K562 (cell line): Measurements from ENCODE around the gene SLC6A8. TPM values are rescaled to one million over a fixed set of nuclear protein-coding genes. Genes with fewer than 3 reads are reported as not detected.

ENCODE experiments used
- ATAC-seq: fragments of 200-7000 bp; cut with Tn5 transposase; 3 replicates; pipeline ENCODE4 v1.9.1; 2020; ENCODE audit warnings: moderate library complexity
- BruUV-seq: library from RNA; stranded (reverse); fragments of 400-500 nt; replicated peaks from 2 replicates; lab custom pipeline; 2021; lab: Mats Ljungman, UMichigan
- CTCF ChIA-PET: fragments of 300-600 bp; formaldehyde crosslinking; extraction: SDS; loops from one replicate; lab custom pipeline; 2021; ENCODE audit warnings: low intra/inter-chr PET ratio; lab: Yijun Ruan, JAX
- POLR2A ChIA-PET: fragments of 300-600, 350-650 bp; sonication (Branson Sonifier 250); formaldehyde crosslinking; extraction: SDS; loops from one replicate; lab custom pipeline; 2021; ENCODE audit warnings: antibody characterized with exemption, inconsistent platforms; lab: Yijun Ruan, JAX
- DNase-seq, 4 experiments: peaks; one replicate each; pipeline versions ENCODE4 v3.0.0 to v3.0.0-alpha.2; 2011 to 2018; ENCODE audit warnings: low spot score in 3 of 4, mixed read lengths in 3 of 4; ENCODE audit errors: extremely low read depth in 1 of 4
- FAIRE-seq: peaks from 2 replicates; lab custom pipeline; 2011; peaks lifted over from hg19 to GRCh38; lab: Jason Lieb, UNC
- H2AFZ ChIP-seq: 2 replicates; pipeline ENCODE4 v1.6.0; 2011; ENCODE audit warnings: low read depth, low read length, control low read depth, inconsistent platforms
- H3K27ac ChIP-seq: fragments of 200-600 bp; 3 replicates; pipeline ENCODE4 v1.8.0; 2011; ENCODE audit warnings: low read depth, mild to moderate bottlenecking, control low read depth, inconsistent platforms, low read length, moderate library complexity, mixed read lengths; ENCODE audit errors: extremely low read depth
- H3K27me3 ChIP-seq, 2 experiments: fragments of 300-600 bp in 1 of 2; 2 replicates in 1 of 2; 3 replicates in 1 of 2; pipeline versions ENCODE4 v1.6.0 to v1.8.0; 2011; ENCODE audit warnings: inconsistent platforms in 2 of 2, low read length in 2 of 2, mild to moderate bottlenecking in 1 of 2, mixed read lengths in 1 of 2, moderate library complexity in 1 of 2; ENCODE audit not compliant: control insufficient read depth in 2 of 2, insufficient read depth in 2 of 2
- H3K36me3 ChIP-seq: fragments of 300-600 bp; 3 replicates; pipeline ENCODE4 v1.8.0; 2011; ENCODE audit warnings: mild to moderate bottlenecking, low read length, inconsistent platforms; ENCODE audit not compliant: control insufficient read depth, insufficient read depth
- H3K4me1 ChIP-seq, 2 experiments: fragments of 200-600 bp in 1 of 2; replicated peaks in 1 of 2; 2 replicates in 1 of 2; 3 replicates in 1 of 2; pipeline versions ENCODE4 v1.5.1 to v1.8.0; 2011; ENCODE audit warnings: inconsistent platforms in 2 of 2, low read length in 2 of 2, mild to moderate bottlenecking in 1 of 2, mixed read lengths in 1 of 2, moderate library complexity in 1 of 2; ENCODE audit not compliant: control insufficient read depth in 2 of 2, insufficient read depth in 2 of 2
- H3K4me2 ChIP-seq: 2 replicates; pipeline ENCODE4 v1.6.1; 2011; ENCODE audit warnings: low read length, control low read depth, inconsistent platforms, mixed read lengths; ENCODE audit not compliant: insufficient read depth
- H3K4me3 ChIP-seq: fragments of 200-600 bp; sonication (generic), shearing (Covaris generic); 2 replicates; pipeline ENCODE4 v1.5.1; 2016; ENCODE audit warnings: control low read depth, inconsistent platforms
- H3K79me2 ChIP-seq: fragments of 200-600 bp; 3 replicates; pipeline ENCODE4 v1.8.0; 2011; ENCODE audit warnings: low read length, inconsistent platforms; ENCODE audit not compliant: control insufficient read depth, insufficient read depth
- H3K9ac ChIP-seq, 2 experiments: 2 replicates each; pipeline versions ENCODE4 v1.6.0 to v1.6.1; 2011; ENCODE audit warnings: low read depth in 2 of 2, low read length in 2 of 2, control low read depth in 1 of 2, inconsistent platforms in 1 of 2, mild to moderate bottlenecking in 1 of 2, mixed read lengths in 1 of 2; ENCODE audit not compliant: insufficient read depth in 1 of 2
- H3K9me1 ChIP-seq: one replicate; pipeline ENCODE4 v1.6.0; 2011; ENCODE audit warnings: inconsistent platforms, mild to moderate bottlenecking, low read length, moderate library complexity; ENCODE audit not compliant: control insufficient read depth, insufficient read depth
- H3K9me3 ChIP-seq: replicated peaks from 2 replicates; pipeline ENCODE4 v1.5.1; 2011; ENCODE audit warnings: low read depth, low read length, inconsistent platforms; ENCODE audit not compliant: control insufficient read depth, insufficient read depth
- H4K20me1 ChIP-seq: replicated peaks from 2 replicates; pipeline ENCODE4 v1.6.1; 2011; ENCODE audit warnings: low read length, inconsistent platforms, mixed read lengths; ENCODE audit not compliant: control insufficient read depth, insufficient read depth
- BDP1 ChIP-seq: IDR thresholded peaks from 3 replicates; pipeline ENCODE4 v1.6.1; 2011; ENCODE audit not compliant: insufficient read length, insufficient read depth
- BHLHE40 ChIP-seq: IDR thresholded peaks from 2 replicates; pipeline ENCODE4 v1.6.1; 2011; ENCODE audit warnings: low read length, improper control_type of control experiment
- BRCA1 ChIP-seq, 2 experiments: fragments of 450-650 bp in 1 of 2; sonication (generic) in 1 of 2; formaldehyde crosslinking in 1 of 2; IDR thresholded peaks; 2 replicates each; pipeline versions ENCODE4 v1.5.0 to v1.6.1; 2017 to 2020; ENCODE audit warnings: mild to moderate bottlenecking in 1 of 2, missing genetic modification reagents in 1 of 2
- GABPB1 ChIP-seq: sonication (generic); formaldehyde crosslinking; IDR thresholded peaks from 2 replicates; pipeline ENCODE4 v1.8.0; 2022; ENCODE audit warnings: mild to moderate bottlenecking, missing genetic modification reagents
- HDAC1 ChIP-seq, 2 experiments: fragments of 450-650 bp; IDR thresholded peaks; 2 replicates each; pipeline ENCODE4 v1.6.1; 2016 to 2017; ENCODE audit warnings: inconsistent platforms in 1 of 2, mild to moderate bottlenecking in 1 of 2, moderate library complexity in 1 of 2
- NR4A1 ChIP-seq, 2 experiments: fragments of 250-450 bp in 1 of 2; fragments of 450-650 bp in 1 of 2; sonication (Bioruptor Pico) in 1 of 2; IDR thresholded peaks; 2 replicates each; pipeline versions ENCODE4 v1.4.0 to v1.6.1; 2016 to 2020; ENCODE audit warnings: mild to moderate bottlenecking in 2 of 2, missing compliant biosample characterization in 1 of 2, missing genetic modification characterization in 1 of 2, moderate library complexity in 1 of 2
- RREB1 ChIP-seq: fragments of 250-450 bp; sonication (Bioruptor Pico); IDR thresholded peaks from 2 replicates; pipeline ENCODE4 v1.4.0; 2020
- RUNX1 ChIP-seq: sonication (generic); IDR thresholded peaks from 2 replicates; pipeline ENCODE4 v1.6.1; 2016; ENCODE audit warnings: antibody characterized with exemption, low read depth
- SIN3A ChIP-seq, 2 experiments: fragments of 150-350 bp in 1 of 2; IDR thresholded peaks; 2 replicates each; pipeline ENCODE4 v1.6.1; 2011 to 2016; ENCODE audit warnings: borderline replicate concordance in 2 of 2, low read depth in 2 of 2, low read length in 2 of 2, mild to moderate bottlenecking in 2 of 2, moderate library complexity in 2 of 2; ENCODE audit not compliant: control insufficient read depth in 1 of 2
- STAG1 ChIP-seq: sonication (generic); formaldehyde crosslinking; IDR thresholded peaks from 2 replicates; pipeline ENCODE4 v1.5.0; 2020; ENCODE audit warnings: missing genetic modification reagents, borderline replicate concordance
- ZBTB17 ChIP-seq: fragments of 450-650 bp; formaldehyde crosslinking; IDR thresholded peaks from 2 replicates; pipeline ENCODE4 v1.4.0; 2020; ENCODE audit warnings: mild to moderate bottlenecking
- ZNF121 ChIP-seq: sonication (generic); formaldehyde crosslinking; conservative IDR thresholded peaks from 2 replicates; pipeline ENCODE4 v1.8.0; 2022; ENCODE audit warnings: missing genetic modification reagents
- ZNF512 ChIP-seq: IDR thresholded peaks from 2 replicates; pipeline ENCODE4 v1.6.1; 2016; ENCODE audit warnings: missing genetic modification characterization, missing compliant biosample characterization
- ZNF561 ChIP-seq: fragments of 450-650 bp; formaldehyde crosslinking; conservative IDR thresholded peaks from 2 replicates; pipeline ENCODE4 v1.4.0; 2020; ENCODE audit warnings: mild to moderate bottlenecking, moderate library complexity
- ZNF586 ChIP-seq: fragments of 450-650 bp; formaldehyde crosslinking; conservative IDR thresholded peaks from 2 replicates; pipeline ENCODE4 v1.4.0; 2020; ENCODE audit warnings: mild to moderate bottlenecking, moderate library complexity
- WGBS: fragments of 100-300 bp; shearing (Covaris generic); methylation state at CpG from one replicate; pipeline ENCODE4 v1.1.6; 2016; ENCODE audit warnings: low coverage, mixed read lengths; ENCODE audit not compliant: insufficient coverage; ENCODE audit errors: missing lambda C conversion rate; 5-methylcytosine and 5-hydroxymethylcytosine counted together
- in situ Hi-C: fragments of 300-500 bp; cut with MboI; formaldehyde crosslinking; loops from 4 replicates; pipeline ENCODE4 v1.15.0; 2018; ENCODE audit warnings: inconsistent platforms, mixed read lengths
- intact Hi-C: fragments of 100-400 bp; cut with micrococcal nuclease; formaldehyde crosslinking; loops from 2 replicates; pipeline ENCODE4 v1.14.2; 2022
- polyA plus RNA-seq, 8 experiments: library from polyadenylated mRNA; depleted of rRNA in 4 of 8; stranded (reverse) in 5 of 8; unstranded in 3 of 8; fragments of >200 nt; fragmentation: Nextera tagmentation in 2 of 8; fragmentation: Illumina TruSeq in 1 of 8; extraction: Ambion mirVana in 2 of 8; extraction: Trizol in 1 of 8; gene quantifications; 2 replicates each; pipeline versions ENCODE4 v1.2.1 to v1.2.3, GENCODE V29; 2011 to 2014; ENCODE audit warnings: inconsistent platforms in 1 of 8, missing spikeins in 1 of 8
- total RNA-seq, 7 experiments: library from RNA; depleted of rRNA in 6 of 7; stranded (reverse); fragments of >200 nt in 6 of 7; fragmentation: Illumina TruSeq in 2 of 7; extraction: Trizol in 2 of 7; gene quantifications; 2 replicates each; pipeline versions ENCODE4 v1.2.1 to v1.2.3, GENCODE V29; 2011 to 2021; ENCODE audit warnings: low replicate concordance in 1 of 7

SLC6A8 gene
- total and polyA plus RNA-seq, 9 of the 15 experiments (the other 6 are each of a cell fraction or from before 2014, with no cell fraction given) = 0.68 to 144 (median 34.3) TPM

- H3K79me2 ChIP-seq = no peaks in the 10 kb centered on the region
- CTCF ChIA-PET = no interaction called here
- 0 out of 4 replicates have a peak overlapping the region, but pooled peaks of 1 of the 2 experiments have one; percentile 7 for H3K9ac ChIP-seq
- intact Hi-C loops (no loop called here), in situ Hi-C loops (no loop called here)
- no peaks in the 10 kb centered on the region for H3K27me3 ChIP-seq
- no peaks in the 10 kb centered on the region for H3K9me1 ChIP-seq
- POLR2A ChIA-PET = interaction anchor here (0.8 kb wide), 1 partner anchor 68 kb away, joined by 3 read pairs; no protein-coding TSS in a partner anchor
- no TSS peak for BruUV-seq
- WGBS = 76% methylated on average over 9 of the region's 15 CpGs
- H2AFZ ChIP-seq = no peak overlapping the region
- no peak overlapping the region for H3K27ac ChIP-seq
- no peak for ATAC-seq
- no peaks in the 10 kb centered on the region; the same call in 2 of the 3 replicates for H3K36me3 ChIP-seq
- no peak overlapping the region for H3K4me2 ChIP-seq
- 0 out of 2 replicates have a peak, but pooled peaks cover 2% of the 10 kb centered on the region for H3K9me3 ChIP-seq
- no peak for FAIRE-seq
- peaks cover 8 to 39% of the 10 kb centered on the region in 2 experiments; a peak in 4 of 5 replicates for H3K4me1 ChIP-seq
- DNase-seq = no peak
- no peak overlapping the region for H3K4me3 ChIP-seq
- no peaks in the 10 kb centered on the region for H4K20me1 ChIP-seq
- TF ChIP-seq RUNX1 = no peak
- TF ChIP-seq ZBTB17 (CRISPR knock-in tag) = no peak
- no peak for TF ChIP-seq ZNF121
- no peak for TF ChIP-seq BHLHE40
- no peak for TF ChIP-seq RREB1 (CRISPR knock-in tag)
- no peak for TF ChIP-seq HDAC1 (IDR thresholded peaks at IDR 0.05)
- no peak for TF ChIP-seq ZNF512
- no peak for TF ChIP-seq ZNF586 (CRISPR knock-in tag)
- TF ChIP-seq GABPB1 (CRISPR knock-in tag) = no peak
- TF ChIP-seq STAG1 = no peak
- TF ChIP-seq BDP1 = no peak
- no peak for TF ChIP-seq ZNF561
- no peak for TF ChIP-seq SIN3A (IDR thresholded peaks at IDR 0.05; ENCODE audit: borderline replicate concordance in 2 of 2, control insufficient read depth in 1 of 2, low read depth in 2 of 2, low read length in 2 of 2)
- TF ChIP-seq BRCA1 (IDR thresholded peaks at IDR 0.05) = no peak
- no peak for TF ChIP-seq BRCA1 (CRISPR knock-in tag; IDR thresholded peaks at IDR 0.05)
- no peak for TF ChIP-seq NR4A1 (CRISPR knock-in tag; IDR thresholded peaks at IDR 0.05)
- TF ChIP-seq NR4A1 (tag; IDR thresholded peaks at IDR 0.05) = no peak
Observed at GRCh38 chrX:153733651-153734240, 46.0 kb downstream of the SLC6A8 start.
